H1 (cell line): ENCODE data around the gene CALHM2. TPM values are rescaled to one million over a fixed set of nuclear protein-coding genes. Genes with fewer than 3 reads are reported as not detected.

Experiments
- CTCF ChIA-PET: fragments of 300-600 bp; sonication (Branson Sonifier 250); formaldehyde crosslinking; loops from one replicate; lab custom pipeline; 2021; ENCODE audit not compliant: partially characterized antibody; lab: Charles Lee
- POLR2A ChIA-PET: fragments of 300-600 bp; sonication (Branson Sonifier 250); formaldehyde crosslinking; loops from one replicate; lab custom pipeline; 2021; ENCODE audit warnings: inconsistent platforms; ENCODE audit not compliant: partially characterized antibody; lab: Charles Lee
- DNase-seq, 2 experiments: peaks; one replicate each; pipeline versions ENCODE4 v3.0.0 to v3.0.0-alpha.2; 2010 to 2022; ENCODE audit warnings: low spot score in 2 of 2, low read depth in 1 of 2, mixed read lengths in 1 of 2
- FAIRE-seq: peaks from 2 replicates; lab custom pipeline; 2011; peaks lifted over from hg19 to GRCh38; lab: Jason Lieb, UNC
- H2AFZ ChIP-seq: 2 replicates; pipeline ENCODE4 v1.8.1; 2012; ENCODE audit warnings: low read length, inconsistent platforms
- H2AK5ac ChIP-seq: 2 replicates; pipeline ENCODE4 v1.6.1; 2013; ENCODE audit warnings: low read depth, low read length
- H2BK120ac ChIP-seq: replicated peaks from 2 replicates; pipeline ENCODE3; 2013; ENCODE audit warnings: low read depth, low read length, inconsistent platforms
- H2BK12ac ChIP-seq: 2 replicates; pipeline ENCODE4 v1.6.1; 2013; ENCODE audit warnings: low read depth, low read length
- H2BK15ac ChIP-seq: 2 replicates; pipeline ENCODE4 v1.6.1; 2013; ENCODE audit warnings: low read length
- H2BK20ac ChIP-seq: 2 replicates; pipeline ENCODE4 v1.6.1; 2013; ENCODE audit warnings: low read length
- H2BK5ac ChIP-seq: 2 replicates; pipeline ENCODE4 v1.6.1; 2013; ENCODE audit warnings: low read depth, low read length
- H3K14ac ChIP-seq: 2 replicates; pipeline ENCODE4 v1.6.1; 2013; ENCODE audit warnings: inconsistent platforms; ENCODE audit not compliant: insufficient read length
- H3K18ac ChIP-seq: 2 replicates; pipeline ENCODE4 v1.6.1; 2013; ENCODE audit warnings: low read length; ENCODE audit errors: extremely low read depth
- H3K23ac ChIP-seq: 2 replicates; pipeline ENCODE4 v1.6.1; 2013; ENCODE audit warnings: inconsistent platforms; ENCODE audit not compliant: insufficient read length
- H3K23me2 ChIP-seq: 2 replicates; pipeline ENCODE4 v1.6.1; 2013; ENCODE audit warnings: low read depth, low read length
- H3K27ac ChIP-seq: 2 replicates; pipeline ENCODE4 v1.6.1; 2011; ENCODE audit warnings: low read depth, low read length, inconsistent platforms
- H3K27me3 ChIP-seq, 4 experiments: replicated peaks in 1 of 4; 1 replicate in 1 of 4; 2 replicates in 3 of 4; pipeline versions ENCODE4 v1.6.1 to v1.8.1; 2011 to 2013; ENCODE audit warnings: low read length in 3 of 4, mild to moderate bottlenecking in 3 of 4, inconsistent platforms in 2 of 4, mixed read lengths in 2 of 4, moderate library complexity in 1 of 4; ENCODE audit not compliant: control insufficient read depth in 3 of 4, insufficient read depth in 3 of 4; ENCODE audit errors: extremely low read depth in 1 of 4
- H3K36me3 ChIP-seq, 4 experiments: 2 replicates each; pipeline versions ENCODE4 v1.6.1 to v1.8.1; 2011 to 2013; ENCODE audit warnings: mild to moderate bottlenecking in 4 of 4, low read length in 3 of 4, moderate library complexity in 2 of 4, control low read depth in 1 of 4, inconsistent platforms in 1 of 4; ENCODE audit not compliant: insufficient read depth in 4 of 4, control insufficient read depth in 2 of 4
- H3K4ac ChIP-seq: replicated peaks from 2 replicates; pipeline ENCODE3; 2013; ENCODE audit warnings: low read length, low read depth, mixed read lengths, inconsistent platforms; ENCODE audit not compliant: insufficient read length
- H3K4me1 ChIP-seq, 4 experiments: replicated peaks in 1 of 4; 1 replicate in 1 of 4; 2 replicates in 3 of 4; pipeline versions ENCODE4 v1.6.1 to v1.8.1; 2011 to 2013; ENCODE audit warnings: low read length in 3 of 4, inconsistent platforms in 2 of 4, mixed read lengths in 1 of 4; ENCODE audit not compliant: insufficient read depth in 4 of 4, control insufficient read depth in 3 of 4
- H3K4me2 ChIP-seq, 2 experiments: 2 replicates each; pipeline versions ENCODE4 v1.6.1 to v1.8.1; 2011 to 2013; ENCODE audit warnings: low read depth in 2 of 2, low read length in 2 of 2, control low read depth in 1 of 2, inconsistent platforms in 1 of 2, mild to moderate bottlenecking in 1 of 2; ENCODE audit not compliant: insufficient read depth in 1 of 2
- H3K4me3 ChIP-seq, 4 experiments: fragments of 200-600, 300-600 bp in 1 of 4; sonication (generic), shearing (Covaris generic), sonication (Bioruptor Twin) in 1 of 4; 2 replicates each; pipeline versions ENCODE4 v1.5.1 to v1.8.1; 2011 to 2016; ENCODE audit warnings: low read length in 4 of 4, low read depth in 3 of 4, control low read depth in 2 of 4, inconsistent platforms in 2 of 4, mild to moderate bottlenecking in 2 of 4, mixed read lengths in 1 of 4, moderate library complexity in 1 of 4; ENCODE audit not compliant: insufficient read depth in 2 of 4; ENCODE audit errors: extremely low read depth in 1 of 4
- H3K56ac ChIP-seq: replicated peaks from 2 replicates; pipeline ENCODE3; 2013; ENCODE audit warnings: low read depth, mild to moderate bottlenecking, mixed read lengths, low read length, inconsistent platforms; ENCODE audit not compliant: insufficient read length
- H3K79me1 ChIP-seq: 2 replicates; pipeline ENCODE4 v1.6.1; 2013; ENCODE audit warnings: low read depth, low read length, control low read depth
- H3K79me2 ChIP-seq, 2 experiments: 2 replicates each; pipeline versions ENCODE4 v1.6.1 to v1.8.1; 2012 to 2013; ENCODE audit warnings: low read length in 2 of 2, mild to moderate bottlenecking in 2 of 2, inconsistent platforms in 1 of 2; ENCODE audit not compliant: insufficient read depth in 2 of 2, control insufficient read depth in 1 of 2
- H3K9ac ChIP-seq, 4 experiments: replicated peaks in 1 of 4; 1 replicate in 1 of 4; 2 replicates in 3 of 4; pipeline versions ENCODE4 v1.6.1 to v1.8.1; 2011 to 2013; ENCODE audit warnings: low read depth in 3 of 4, low read length in 3 of 4, control low read depth in 2 of 4, mild to moderate bottlenecking in 2 of 4, moderate library complexity in 2 of 4, inconsistent platforms in 1 of 4; ENCODE audit errors: extremely low read depth in 1 of 4
- H3K9me3 ChIP-seq, 2 experiments: 2 replicates each; pipeline versions ENCODE4 v1.6.1 to v1.8.1; 2012 to 2013; ENCODE audit warnings: mild to moderate bottlenecking in 2 of 2, moderate library complexity in 2 of 2, control low read depth in 1 of 2, inconsistent platforms in 1 of 2, low read depth in 1 of 2, low read length in 1 of 2, mixed read lengths in 1 of 2; ENCODE audit not compliant: insufficient read depth in 2 of 2
- H4K20me1 ChIP-seq, 2 experiments: replicated peaks in 1 of 2; 2 replicates each; pipeline versions ENCODE3 to v1.8.1; 2011 to 2013; ENCODE audit warnings: inconsistent platforms in 2 of 2, low read length in 2 of 2, mild to moderate bottlenecking in 1 of 2; ENCODE audit not compliant: insufficient read depth in 2 of 2, control insufficient read depth in 1 of 2
- H4K5ac ChIP-seq: 2 replicates; pipeline ENCODE4 v1.6.1; 2013; ENCODE audit warnings: low read length, low read depth, mixed read lengths, inconsistent platforms; ENCODE audit not compliant: insufficient read length
- H4K8ac ChIP-seq: 2 replicates; pipeline ENCODE4 v1.8.0; 2013; ENCODE audit warnings: mild to moderate bottlenecking, moderate library complexity, low read length, inconsistent platforms; ENCODE audit not compliant: insufficient read depth; ENCODE audit errors: extremely low read depth
- H4K91ac ChIP-seq: replicated peaks from 2 replicates; pipeline ENCODE3; 2013; ENCODE audit warnings: low read length, mixed read lengths, inconsistent platforms; ENCODE audit not compliant: insufficient read length
- SUZ12 ChIP-seq: fragments of 200-600 bp; sonication (generic); IDR thresholded peaks from 2 replicates; pipeline ENCODE4 v1.6.1; 2012; ENCODE audit warnings: mild to moderate bottlenecking, inconsistent platforms, low read length, moderate library complexity, mixed read lengths
- TAF1 ChIP-seq: IDR thresholded peaks from 2 replicates; pipeline ENCODE4 v1.6.1; 2011; ENCODE audit warnings: mild to moderate bottlenecking, low read depth, low read length
- WGBS, 2 experiments: shearing (Covaris generic) in 1 of 2; methylation state at CpG; one replicate each; pipeline versions ENCODE4 v1.1.6 to v1.1.7; 2013 to 2015; ENCODE audit warnings: low lambda C conversion rate in 2 of 2, mixed read lengths in 2 of 2, inconsistent platforms in 1 of 2, low coverage in 1 of 2, missing lambda C conversion rate in 1 of 2; ENCODE audit not compliant: insufficient replicate concordance in 2 of 2, insufficient coverage in 1 of 2, insufficient read length in 1 of 2; ENCODE audit errors: extremely low coverage in 1 of 2, missing lambda C conversion rate in 1 of 2; 5-methylcytosine and 5-hydroxymethylcytosine counted together
- polyA plus RNA-seq, 7 experiments: library from polyadenylated mRNA; depleted of rRNA in 3 of 7; stranded (reverse) in 5 of 7; unstranded in 2 of 7; fragments of >200 nt in 5 of 7; fragments of 200-250 nt in 2 of 7; gene quantifications; 1 replicate in 5 of 7; 2 replicates in 1 of 7; 4 replicates in 1 of 7; pipeline versions ENCODE4 v1.2.1 to v1.2.3, GENCODE V29; 2011 to 2013; ENCODE audit warnings: missing spikeins in 2 of 7, mixed read lengths in 2 of 7
- total RNA-seq: library from RNA; stranded (reverse); fragmentation: NEBNext Ultra II Directional; extraction: Animal tissue kit (Norgen Biotek cat#: 25700); gene quantifications from 2 replicates; pipeline ENCODE4 v1.2.1, GENCODE V29; 2021

The CALHM2 gene
- total and polyA plus RNA-seq, 2 of the 8 experiments (the other 6 are each of a cell fraction or from before 2014, with no cell fraction given), result 1.2 to 2.4 TPM

DNA sequence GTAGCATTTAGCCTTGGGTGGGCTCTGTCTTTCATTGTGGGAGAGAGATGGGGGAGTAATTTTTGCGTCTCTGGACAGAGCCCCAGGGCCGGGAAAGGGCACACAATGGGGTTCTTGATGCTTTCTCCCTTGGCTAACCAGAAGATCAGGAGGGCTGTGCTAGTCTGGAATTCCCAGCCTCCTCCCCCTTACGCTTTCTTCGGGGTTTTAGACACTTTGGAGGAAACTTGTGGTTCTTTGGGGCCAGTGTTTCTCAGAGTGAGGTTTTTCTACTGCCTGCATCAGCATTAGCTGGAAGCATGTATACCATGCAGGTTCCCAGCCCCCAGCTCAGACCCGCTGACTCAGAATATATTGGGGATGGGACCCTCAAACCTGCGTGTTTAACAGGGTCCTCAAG is 48.3 kb upstream of the CALHM2 start:
- no peak overlapping the region for H3K14ac ChIP-seq
- no peaks in the 10 kb centered on the region for H3K79me1 ChIP-seq
- H3K4ac ChIP-seq, result no peak overlapping the region
- TF ChIP-seq TAF1, result no peak
- TF ChIP-seq SUZ12, result no peak
- H2AK5ac ChIP-seq, result no peak overlapping the region
- H3K79me2 ChIP-seq, result no peaks in the 10 kb centered on the region
- H3K9me3 ChIP-seq, result no peaks in the 10 kb centered on the region
- no peak overlapping the region; the same call in 1 of the 2 replicates for H3K18ac ChIP-seq
- no peak overlapping the region for H2BK12ac ChIP-seq
- H3K4me2 ChIP-seq, result no peak overlapping the region
- H4K20me1 ChIP-seq, result no peaks in the 10 kb centered on the region
- FAIRE-seq (no peak), DNase-seq (no peak)
- no peak overlapping the region for H3K4me3 ChIP-seq
- no peaks in the 10 kb centered on the region for H3K4me1 ChIP-seq
- ChIA-PET CTCF (interaction anchor here (1.0 to 5.4 kb wide), 6 partner anchors 14 to 64 kb away, joined by 3 to 37 read pairs (median 4); no protein-coding TSS in a partner anchor), POLR2A (interaction anchor here (1.2 kb wide), 1 partner anchor 150 kb away, joined by 3 read pairs; no protein-coding TSS in a partner anchor)
- H4K91ac ChIP-seq, result no peak overlapping the region
- no peak overlapping the region for H2BK5ac ChIP-seq
- no peak overlapping the region for H3K56ac ChIP-seq
- no peaks in the 10 kb centered on the region for H3K23me2 ChIP-seq
- no peak overlapping the region for H2AFZ ChIP-seq
- no peak overlapping the region for H2BK20ac ChIP-seq
- H3K9ac ChIP-seq, result no peak overlapping the region
- H2BK15ac ChIP-seq, result no peak overlapping the region
- H3K36me3 ChIP-seq, result no peaks in the 10 kb centered on the region
- H3K23ac ChIP-seq, result no peak overlapping the region
- peaks cover 0 to 2% (median under 1%) of the 10 kb centered on the region in 4 experiments; a peak in 4 of 7 replicates for H3K27me3 ChIP-seq
- H4K8ac ChIP-seq, result no peak overlapping the region
- WGBS, 2 experiments, result 89% methylated on average over 6 of the region's 6 CpGs; no CpG with 5 or more reads in 1 of the 2 experiments
- no peak overlapping the region for H3K27ac ChIP-seq
- H2BK120ac ChIP-seq, result no peak overlapping the region
- no peak overlapping the region for H4K5ac ChIP-seq
